K562 (cell line): ENCODE data around the gene RFC2. TPM values are rescaled to one million over a fixed set of nuclear protein-coding genes. Genes with fewer than 3 reads are reported as not detected.

Source experiments
- DACH1 ChIP-seq: fragments of 450-650 bp; IDR thresholded peaks from 2 replicates; pipeline ENCODE4 v1.6.1; 2018; ENCODE audit not compliant: partially characterized antibody
- ERF ChIP-seq: fragments of 450-650 bp; formaldehyde crosslinking; IDR thresholded peaks from 2 replicates; pipeline ENCODE4 v1.4.0; 2020; ENCODE audit warnings: mild to moderate bottlenecking, mixed read lengths
- FIP1L1 ChIP-seq: fragments of 200-400 bp; formaldehyde crosslinking; IDR thresholded peaks from 2 replicates; pipeline ENCODE4 v1.6.1; 2018; ENCODE audit warnings: mild to moderate bottlenecking, low read depth, low read length; ENCODE audit not compliant: poor library complexity, severe bottlenecking
- MCM3 ChIP-seq: fragments of 450-650 bp; IDR thresholded peaks from 2 replicates; pipeline ENCODE4 v1.6.1; 2016
- NR2F6 ChIP-seq: fragments of 450-650 bp; formaldehyde crosslinking; IDR thresholded peaks from 2 replicates; pipeline ENCODE4 v1.4.0; 2020; ENCODE audit warnings: mild to moderate bottlenecking
- POLR2G ChIP-seq: fragments of 200-400 bp; formaldehyde crosslinking; IDR thresholded peaks from 2 replicates; pipeline ENCODE4 v1.6.1; 2017; ENCODE audit warnings: low read depth, mild to moderate bottlenecking, antibody characterized with exemption, low read length, moderate library complexity
- TBL1XR1 ChIP-seq, 2 experiments: IDR thresholded peaks; 2 replicates each; pipeline ENCODE4 v1.6.1; 2012; ENCODE audit warnings: improper control_type of control experiment in 2 of 2, low read length in 2 of 2, mild to moderate bottlenecking in 1 of 2
- TEAD4 ChIP-seq, 2 experiments: sonication (generic) in 1 of 2; formaldehyde crosslinking in 1 of 2; IDR thresholded peaks; 2 replicates each; pipeline versions ENCODE4 v1.6.1 to v1.8.0; 2012 to 2022; ENCODE audit warnings: borderline replicate concordance in 1 of 2, inconsistent platforms in 1 of 2, low read length in 1 of 2, mild to moderate bottlenecking in 1 of 2, missing genetic modification reagents in 1 of 2
- ZNF79 ChIP-seq: fragments of 250-450 bp; sonication (Bioruptor Pico); IDR thresholded peaks from 2 replicates; pipeline ENCODE4 v1.4.0; 2020; ENCODE audit warnings: low read depth, mild to moderate bottlenecking, moderate library complexity
- polyA plus RNA-seq, 8 experiments: library from polyadenylated mRNA; depleted of rRNA in 4 of 8; stranded (reverse) in 5 of 8; unstranded in 3 of 8; fragments of >200 nt; fragmentation: Nextera tagmentation in 2 of 8; fragmentation: Illumina TruSeq in 1 of 8; extraction: Ambion mirVana in 2 of 8; extraction: Trizol in 1 of 8; gene quantifications; 2 replicates each; pipeline versions ENCODE4 v1.2.1 to v1.2.3, GENCODE V29; 2011 to 2014; ENCODE audit warnings: inconsistent platforms in 1 of 8, missing spikeins in 1 of 8
- total RNA-seq, 7 experiments: library from RNA; depleted of rRNA in 6 of 7; stranded (reverse); fragments of >200 nt in 6 of 7; fragmentation: Illumina TruSeq in 2 of 7; extraction: Trizol in 2 of 7; gene quantifications; 2 replicates each; pipeline versions ENCODE4 v1.2.1 to v1.2.3, GENCODE V29; 2011 to 2021; ENCODE audit warnings: low replicate concordance in 1 of 7
- TF ChIP-seq, protein P1 (sequence below): fragments of 250-450 bp; sonication (Bioruptor Pico); IDR thresholded peaks from 2 replicates; pipeline ENCODE4 v1.8.0; 2022; ENCODE audit warnings: inconsistent platforms
- TF ChIP-seq, protein P2 (sequence below): sonication (generic); formaldehyde crosslinking; IDR thresholded peaks from 2 replicates; pipeline ENCODE4 v1.8.0; 2022; ENCODE audit warnings: mild to moderate bottlenecking, missing genetic modification reagents
- TF ChIP-seq, protein P3 (sequence below), 2 experiments: fragments of 200-800 bp in 1 of 2; sonication (Bioruptor generic) in 1 of 2; sonication (generic) in 1 of 2; formaldehyde crosslinking in 1 of 2; IDR thresholded peaks in 1 of 2; conservative IDR thresholded peaks in 1 of 2; 2 replicates each; pipeline versions ENCODE4 v1.5.0 to v1.6.1; 2016 to 2020; ENCODE audit warnings: missing compliant biosample characterization in 1 of 2, missing genetic modification characterization in 1 of 2, missing genetic modification reagents in 1 of 2
- TF ChIP-seq, protein P4 (sequence below), 2 experiments: fragments of 450-650 bp; conservative IDR thresholded peaks; 2 replicates each; pipeline ENCODE4 v1.6.1; 2017; ENCODE audit warnings: mild to moderate bottlenecking in 2 of 2, moderate library complexity in 2 of 2
- TF ChIP-seq, protein P5 (sequence below): fragments of 250-450 bp; sonication (Bioruptor Pico); IDR thresholded peaks from 2 replicates; pipeline ENCODE4 v1.5.0; 2021; ENCODE audit warnings: mild to moderate bottlenecking, borderline replicate concordance
- TF ChIP-seq, protein P6 (sequence below): fragments of 450-650 bp; formaldehyde crosslinking; conservative IDR thresholded peaks from 2 replicates; pipeline ENCODE4 v1.4.0; 2022; ENCODE audit warnings: mild to moderate bottlenecking, missing genetic modification characterization
- TF ChIP-seq, protein P7 (sequence below): fragments of 450-650 bp; conservative IDR thresholded peaks from 2 replicates; pipeline ENCODE4 v1.6.1; 2016; ENCODE audit warnings: missing genetic modification characterization, low read depth, mild to moderate bottlenecking, missing compliant biosample characterization, moderate library complexity

RFC2 gene
- total and polyA plus RNA-seq, 9 of the 15 experiments (the other 6 are each of a cell fraction or from before 2014, with no cell fraction given): 32.5 to 161 (median 102) TPM

DNA sequence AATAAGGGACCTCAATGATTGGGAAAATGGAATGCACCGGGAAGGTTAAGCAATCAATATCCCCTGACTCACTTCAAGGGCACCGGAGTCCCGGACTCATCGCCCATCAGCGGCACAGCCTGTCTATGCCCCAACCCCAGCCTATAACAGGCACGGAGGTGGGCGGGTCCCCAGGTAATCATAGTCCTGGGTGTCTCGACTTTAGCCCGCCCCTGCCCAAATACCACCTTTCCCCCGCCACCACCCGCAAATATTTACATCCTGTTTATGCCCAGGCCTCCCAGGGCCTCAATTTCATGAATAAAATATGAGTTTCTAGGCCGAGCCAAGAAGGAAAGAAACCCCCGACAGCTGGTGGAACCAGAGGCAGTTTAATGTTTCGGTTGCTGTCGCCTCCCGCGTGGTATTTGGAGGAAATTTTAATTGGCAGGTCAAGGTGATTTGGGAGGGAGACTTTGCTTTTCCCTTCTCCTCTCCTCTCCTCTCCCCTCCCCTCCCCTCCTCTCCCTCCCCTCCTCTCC lies 15.6 kb upstream of the RFC2 start (continued):
- TF ChIP-seq, protein P1, sequence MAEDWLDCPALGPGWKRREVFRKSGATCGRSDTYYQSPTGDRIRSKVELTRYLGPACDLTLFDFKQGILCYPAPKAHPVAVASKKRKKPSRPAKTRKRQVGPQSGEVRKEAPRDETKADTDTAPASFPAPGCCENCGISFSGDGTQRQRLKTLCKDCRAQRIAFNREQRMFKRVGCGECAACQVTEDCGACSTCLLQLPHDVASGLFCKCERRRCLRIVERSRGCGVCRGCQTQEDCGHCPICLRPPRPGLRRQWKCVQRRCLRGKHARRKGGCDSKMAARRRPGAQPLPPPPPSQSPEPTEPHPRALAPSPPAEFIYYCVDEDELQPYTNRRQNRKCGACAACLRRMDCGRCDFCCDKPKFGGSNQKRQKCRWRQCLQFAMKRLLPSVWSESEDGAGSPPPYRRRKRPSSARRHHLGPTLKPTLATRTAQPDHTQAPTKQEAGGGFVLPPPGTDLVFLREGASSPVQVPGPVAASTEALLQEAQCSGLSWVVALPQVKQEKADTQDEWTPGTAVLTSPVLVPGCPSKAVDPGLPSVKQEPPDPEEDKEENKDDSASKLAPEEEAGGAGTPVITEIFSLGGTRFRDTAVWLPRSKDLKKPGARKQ: no peak
- TF ChIP-seq ERF (CRISPR knock-in tag) (no peak), DACH1 (peak; percentile 29), TBL1XR1 (IDR thresholded peaks at IDR 0.05; ENCODE audit: low read length in 2 of 2) (no peak), ZNF79 (CRISPR knock-in tag) (no peak), MCM3 (no peak), POLR2G (no peak), TEAD4 (IDR thresholded peaks at IDR 0.05; ENCODE audit: low read length) (peak; percentile 54; the same call in 1 of the 2 replicates), TEAD4 (CRISPR knock-in tag; IDR thresholded peaks at IDR 0.05; ENCODE audit: borderline replicate concordance) (no peak), NR2F6 (CRISPR knock-in tag) (no peak), FIP1L1 (no peak)
- TF ChIP-seq, protein P2, sequence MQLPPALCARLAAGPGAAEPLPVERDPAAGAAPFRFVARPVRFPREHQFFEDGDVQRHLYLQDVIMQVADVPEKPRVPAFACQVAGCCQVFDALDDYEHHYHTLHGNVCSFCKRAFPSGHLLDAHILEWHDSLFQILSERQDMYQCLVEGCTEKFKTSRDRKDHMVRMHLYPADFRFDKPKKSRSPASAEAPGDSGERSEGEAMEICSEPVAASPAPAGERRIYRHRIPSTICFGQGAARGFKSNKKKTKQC: 0 out of 2 replicates have a peak, but pooled peaks have one; percentile 31
- TF ChIP-seq, protein P3, sequence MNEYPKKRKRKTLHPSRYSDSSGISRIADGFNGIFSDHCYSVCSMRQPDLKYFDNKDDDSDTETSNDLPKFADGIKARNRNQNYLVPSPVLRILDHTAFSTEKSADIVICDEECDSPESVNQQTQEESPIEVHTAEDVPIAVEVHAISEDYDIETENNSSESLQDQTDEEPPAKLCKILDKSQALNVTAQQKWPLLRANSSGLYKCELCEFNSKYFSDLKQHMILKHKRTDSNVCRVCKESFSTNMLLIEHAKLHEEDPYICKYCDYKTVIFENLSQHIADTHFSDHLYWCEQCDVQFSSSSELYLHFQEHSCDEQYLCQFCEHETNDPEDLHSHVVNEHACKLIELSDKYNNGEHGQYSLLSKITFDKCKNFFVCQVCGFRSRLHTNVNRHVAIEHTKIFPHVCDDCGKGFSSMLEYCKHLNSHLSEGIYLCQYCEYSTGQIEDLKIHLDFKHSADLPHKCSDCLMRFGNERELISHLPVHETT (CRISPR knock-in tag; conservative IDR thresholded peaks at IDR 0.05 in 1 of 2, IDR thresholded peaks at IDR 0.05 in 1 of 2): no peak
- TF ChIP-seq, protein P4, sequence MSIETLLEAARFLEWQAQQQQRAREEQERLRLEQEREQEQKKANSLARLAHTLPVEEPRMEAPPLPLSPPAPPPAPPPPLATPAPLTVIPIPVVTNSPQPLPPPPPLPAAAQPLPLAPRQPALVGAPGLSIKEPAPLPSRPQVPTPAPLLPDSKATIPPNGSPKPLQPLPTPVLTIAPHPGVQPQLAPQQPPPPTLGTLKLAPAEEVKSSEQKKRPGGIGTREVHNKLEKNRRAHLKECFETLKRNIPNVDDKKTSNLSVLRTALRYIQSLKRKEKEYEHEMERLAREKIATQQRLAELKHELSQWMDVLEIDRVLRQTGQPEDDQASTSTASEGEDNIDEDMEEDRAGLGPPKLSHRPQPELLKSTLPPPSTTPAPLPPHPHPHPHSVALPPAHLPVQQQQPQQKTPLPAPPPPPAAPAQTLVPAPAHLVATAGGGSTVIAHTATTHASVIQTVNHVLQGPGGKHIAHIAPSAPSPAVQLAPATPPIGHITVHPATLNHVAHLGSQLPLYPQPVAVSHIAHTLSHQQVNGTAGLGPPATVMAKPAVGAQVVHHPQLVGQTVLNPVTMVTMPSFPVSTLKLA (conservative IDR thresholded peaks at IDR 0.05): 0 out of 4 replicates have a peak, but pooled peaks have one; percentile 32 to 42
- TF ChIP-seq, protein P5, sequence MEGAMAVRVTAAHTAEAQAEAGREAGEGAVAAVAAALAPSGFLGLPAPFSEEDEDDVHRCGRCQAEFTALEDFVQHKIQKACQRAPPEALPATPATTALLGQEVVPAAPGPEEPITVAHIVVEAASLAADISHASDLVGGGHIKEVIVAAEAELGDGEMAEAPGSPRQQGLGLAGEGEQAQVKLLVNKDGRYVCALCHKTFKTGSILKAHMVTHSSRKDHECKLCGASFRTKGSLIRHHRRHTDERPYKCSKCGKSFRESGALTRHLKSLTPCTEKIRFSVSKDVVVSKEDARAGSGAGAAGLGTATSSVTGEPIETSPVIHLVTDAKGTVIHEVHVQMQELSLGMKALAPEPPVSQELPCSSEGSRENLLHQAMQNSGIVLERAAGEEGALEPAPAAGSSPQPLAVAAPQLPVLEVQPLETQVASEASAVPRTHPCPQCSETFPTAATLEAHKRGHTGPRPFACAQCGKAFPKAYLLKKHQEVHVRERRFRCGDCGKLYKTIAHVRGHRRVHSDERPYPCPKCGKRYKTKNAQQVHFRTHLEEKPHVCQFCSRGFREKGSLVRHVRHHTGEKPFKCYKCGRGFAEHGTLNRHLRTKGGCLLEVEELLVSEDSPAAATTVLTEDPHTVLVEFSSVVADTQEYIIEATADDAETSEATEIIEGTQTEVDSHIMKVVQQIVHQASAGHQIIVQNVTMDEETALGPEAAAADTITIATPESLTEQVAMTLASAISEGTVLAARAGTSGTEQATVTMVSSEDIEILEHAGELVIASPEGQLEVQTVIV: no peak
- TF ChIP-seq, protein P6, sequence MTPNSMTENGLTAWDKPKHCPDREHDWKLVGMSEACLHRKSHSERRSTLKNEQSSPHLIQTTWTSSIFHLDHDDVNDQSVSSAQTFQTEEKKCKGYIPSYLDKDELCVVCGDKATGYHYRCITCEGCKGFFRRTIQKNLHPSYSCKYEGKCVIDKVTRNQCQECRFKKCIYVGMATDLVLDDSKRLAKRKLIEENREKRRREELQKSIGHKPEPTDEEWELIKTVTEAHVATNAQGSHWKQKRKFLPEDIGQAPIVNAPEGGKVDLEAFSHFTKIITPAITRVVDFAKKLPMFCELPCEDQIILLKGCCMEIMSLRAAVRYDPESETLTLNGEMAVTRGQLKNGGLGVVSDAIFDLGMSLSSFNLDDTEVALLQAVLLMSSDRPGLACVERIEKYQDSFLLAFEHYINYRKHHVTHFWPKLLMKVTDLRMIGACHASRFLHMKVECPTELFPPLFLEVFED (CRISPR knock-in tag): no peak
- TF ChIP-seq, protein P7, sequence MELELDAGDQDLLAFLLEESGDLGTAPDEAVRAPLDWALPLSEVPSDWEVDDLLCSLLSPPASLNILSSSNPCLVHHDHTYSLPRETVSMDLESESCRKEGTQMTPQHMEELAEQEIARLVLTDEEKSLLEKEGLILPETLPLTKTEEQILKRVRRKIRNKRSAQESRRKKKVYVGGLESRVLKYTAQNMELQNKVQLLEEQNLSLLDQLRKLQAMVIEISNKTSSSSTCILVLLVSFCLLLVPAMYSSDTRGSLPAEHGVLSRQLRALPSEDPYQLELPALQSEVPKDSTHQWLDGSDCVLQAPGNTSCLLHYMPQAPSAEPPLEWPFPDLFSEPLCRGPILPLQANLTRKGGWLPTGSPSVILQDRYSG (tag): no peak
